H9 (cell line): ENCODE measurements around the gene PROSER1. TPM values are rescaled to one million over a fixed set of nuclear protein-coding genes. Genes with fewer than 3 reads are reported as not detected.

Source experiments
- DNase-seq: peaks from one replicate; pipeline ENCODE4 v3.0.0-alpha.2; 2017
- H2AFZ ChIP-seq: one replicate; pipeline ENCODE4 v1.6.1; 2013; ENCODE audit warnings: mild to moderate bottlenecking, low read length, control low read depth, moderate library complexity
- H2AK5ac ChIP-seq: 2 replicates; pipeline ENCODE4 v1.6.1; 2013; ENCODE audit warnings: low read length, control low read depth, mixed read lengths; ENCODE audit not compliant: insufficient read length
- H2BK120ac ChIP-seq: one replicate; pipeline ENCODE4 v1.6.1; 2013; ENCODE audit warnings: low read depth, mild to moderate bottlenecking, low read length, control low read depth, inconsistent platforms; ENCODE audit not compliant: poor library complexity, severe bottlenecking
- H2BK12ac ChIP-seq: 2 replicates; pipeline ENCODE4 v1.6.1; 2013; ENCODE audit warnings: low read length, control low read depth, mixed read lengths, low read depth; ENCODE audit not compliant: insufficient read length
- H2BK15ac ChIP-seq: 2 replicates; pipeline ENCODE4 v1.6.1; 2013; ENCODE audit warnings: low read depth, low read length, control low read depth
- H2BK20ac ChIP-seq: one replicate; pipeline ENCODE4 v1.6.1; 2013; ENCODE audit warnings: low read depth, mild to moderate bottlenecking, low read length, control low read depth, inconsistent platforms; ENCODE audit not compliant: poor library complexity, severe bottlenecking
- H2BK5ac ChIP-seq: 2 replicates; pipeline ENCODE4 v1.6.1; 2013; ENCODE audit warnings: low read length, control low read depth, mixed read lengths; ENCODE audit not compliant: insufficient read length
- H3K14ac ChIP-seq: 2 replicates; pipeline ENCODE4 v1.6.1; 2013; ENCODE audit warnings: low read length, control low read depth; ENCODE audit not compliant: insufficient read depth
- H3K18ac ChIP-seq: 2 replicates; pipeline ENCODE4 v1.6.1; 2013; ENCODE audit warnings: low read depth, mild to moderate bottlenecking, mixed read lengths, low read length, control low read depth; ENCODE audit not compliant: insufficient read length
- H3K23ac ChIP-seq: 2 replicates; pipeline ENCODE4 v1.6.1; 2013; ENCODE audit warnings: low read length, control low read depth, mixed read lengths, low read depth; ENCODE audit not compliant: insufficient read length
- H3K23me2 ChIP-seq: 2 replicates; pipeline ENCODE4 v1.6.1; 2013; ENCODE audit warnings: low read depth, mild to moderate bottlenecking, mixed read lengths, low read length, control low read depth; ENCODE audit not compliant: insufficient read length, poor library complexity, severe bottlenecking
- H3K27ac ChIP-seq: 2 replicates; pipeline ENCODE4 v1.5.1; 2013; ENCODE audit warnings: low read length, control low read depth, mixed read lengths, low read depth; ENCODE audit not compliant: insufficient read length
- H3K27me3 ChIP-seq: 2 replicates; pipeline ENCODE4 v1.6.1; 2013; ENCODE audit warnings: low read length, control low read depth, inconsistent platforms; ENCODE audit not compliant: insufficient read depth
- H3K4ac ChIP-seq: 2 replicates; pipeline ENCODE4 v1.6.1; 2013; ENCODE audit warnings: low read depth, mild to moderate bottlenecking, control low read depth, inconsistent platforms, low read length, moderate library complexity
- H3K4me1 ChIP-seq: 2 replicates; pipeline ENCODE4 v1.6.1; 2013; ENCODE audit warnings: low read length, control low read depth, inconsistent platforms; ENCODE audit not compliant: insufficient read depth
- H3K4me2 ChIP-seq: 2 replicates; pipeline ENCODE4 v1.6.1; 2013; ENCODE audit warnings: low read length, control low read depth, mixed read lengths; ENCODE audit not compliant: insufficient read length, insufficient read depth
- H3K56ac ChIP-seq: 2 replicates; pipeline ENCODE4 v1.6.1; 2013; ENCODE audit warnings: low read depth, mild to moderate bottlenecking, mixed read lengths, low read length, control low read depth; ENCODE audit not compliant: insufficient read length
- H3K79me1 ChIP-seq: 2 replicates; pipeline ENCODE4 v1.6.1; 2013; ENCODE audit warnings: low read depth, mild to moderate bottlenecking, moderate library complexity, low read length, control low read depth, inconsistent platforms; ENCODE audit not compliant: insufficient read depth, poor library complexity, severe bottlenecking
- H3K79me2 ChIP-seq: 2 replicates; pipeline ENCODE4 v1.6.1; 2013; ENCODE audit warnings: low read length, control low read depth, inconsistent platforms; ENCODE audit not compliant: insufficient read depth
- H3K9ac ChIP-seq: 2 replicates; pipeline ENCODE4 v1.6.1; 2013; ENCODE audit warnings: low read length, control low read depth, mixed read lengths; ENCODE audit not compliant: insufficient read length; ENCODE audit errors: extremely low read depth
- H3K9me3 ChIP-seq: one replicate; pipeline ENCODE4 v1.6.1; 2013; ENCODE audit warnings: low read depth, low read length, inconsistent platforms; ENCODE audit not compliant: control insufficient read depth
- H3T11ph ChIP-seq: one replicate; pipeline ENCODE4 v1.6.1; 2013; ENCODE audit warnings: mild to moderate bottlenecking, low read length, control low read depth, inconsistent platforms
- H4K20me1 ChIP-seq: one replicate; pipeline ENCODE4 v1.6.1; 2013; ENCODE audit not compliant: control insufficient read depth, insufficient read length, insufficient read depth
- H4K5ac ChIP-seq: 2 replicates; pipeline ENCODE4 v1.6.1; 2013; ENCODE audit warnings: low read depth, mild to moderate bottlenecking, mixed read lengths, low read length, control low read depth; ENCODE audit not compliant: insufficient read length
- H4K8ac ChIP-seq: replicated peaks from 2 replicates; pipeline ENCODE4 v1.6.1; 2013; ENCODE audit warnings: low read length, control low read depth, mixed read lengths, low read depth; ENCODE audit not compliant: insufficient read length
- H4K91ac ChIP-seq: 2 replicates; pipeline ENCODE4 v1.6.1; 2013; ENCODE audit warnings: low read depth, mild to moderate bottlenecking, moderate library complexity, mixed read lengths, low read length, control low read depth; ENCODE audit not compliant: insufficient read length
- H3K27ac Mint-ChIP-seq, 3 experiments: 2 replicates in 2 of 3; 3 replicates in 1 of 3; pipeline ENCODE4 v1.8.0; 2020 to 2021; ENCODE audit warnings: mixed read lengths in 3 of 3, mild to moderate bottlenecking in 1 of 3, moderate library complexity in 1 of 3
- H3K27me3 Mint-ChIP-seq: 2 replicates; pipeline ENCODE4 v1.8.0; 2021; ENCODE audit warnings: low read depth, mild to moderate bottlenecking, moderate library complexity, mixed read lengths
- H3K36me3 Mint-ChIP-seq, 3 experiments: 2 replicates in 2 of 3; 3 replicates in 1 of 3; pipeline ENCODE4 v1.8.0; 2020 to 2021; ENCODE audit warnings: low read depth in 3 of 3, mixed read lengths in 3 of 3; ENCODE audit not compliant: insufficient read depth in 1 of 3
- H3K4me1 Mint-ChIP-seq, 2 experiments: 2 replicates each; pipeline ENCODE4 v1.8.0; 2020; ENCODE audit warnings: mixed read lengths in 2 of 2
- H3K4me3 Mint-ChIP-seq, 2 experiments: 2 replicates in 1 of 2; 3 replicates in 1 of 2; pipeline ENCODE4 v1.8.0; 2020 to 2021; ENCODE audit warnings: mild to moderate bottlenecking in 2 of 2, mixed read lengths in 2 of 2, moderate library complexity in 1 of 2
- H3K9me3 Mint-ChIP-seq, 2 experiments: 2 replicates in 1 of 2; 3 replicates in 1 of 2; pipeline ENCODE4 v1.8.0; 2020; ENCODE audit warnings: mild to moderate bottlenecking in 2 of 2, mixed read lengths in 2 of 2, moderate library complexity in 1 of 2
- CTCF ChIP-seq: fragments of 200-600 bp; sonication (generic); conservative IDR thresholded peaks from 3 replicates; pipeline ENCODE4 v1.8.0; 2021; ENCODE audit warnings: antibody characterized with exemption, mild to moderate bottlenecking
- whole genome bisulfite sequencing: extraction: QIAGEN DNeasy Blood & Tissue Kit; methylation state at CpG from one replicate; pipeline ENCODE4 v1.1.7; 2013; ENCODE audit warnings: missing lambda C conversion rate, low lambda C conversion rate, mixed read lengths; ENCODE audit not compliant: insufficient read length; ENCODE audit errors: extremely low coverage; 5-methylcytosine and 5-hydroxymethylcytosine counted together
- total RNA-seq: library from RNA; stranded (reverse); gene quantifications from 2 replicates; pipeline ENCODE4 v1.2.1, GENCODE V29; 2021

Gene PROSER1
- total RNA-seq, 1 experiment from 2014 or later = 84.6 TPM

DNA sequence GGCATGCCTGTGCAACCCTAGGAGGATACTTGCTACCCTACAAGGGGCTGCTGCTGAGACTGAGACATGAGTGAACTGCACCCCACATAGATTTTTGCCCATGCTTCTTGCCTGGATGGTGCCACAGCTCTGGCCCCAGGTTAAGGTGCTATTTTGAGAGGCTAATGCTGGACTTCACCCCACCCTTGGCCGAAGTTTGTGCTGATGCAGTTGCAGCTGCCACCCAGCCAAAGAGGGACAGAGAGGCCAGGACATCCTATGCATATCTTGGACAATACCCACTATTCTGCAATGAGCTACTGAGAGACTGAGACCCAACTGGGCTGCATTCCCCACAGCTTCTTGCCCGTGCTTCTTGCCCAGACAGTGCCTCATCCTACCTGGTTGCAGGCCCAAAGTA is 35.0 kb upstream of the PROSER1 start:
- Histone ChIP-seq H3K23ac (no peak overlapping the region), H4K5ac (no peak overlapping the region), H3K79me2 (no peaks in the 10 kb centered on the region), H3K9me3 (no peaks in the 10 kb centered on the region), H3K4ac (no peak overlapping the region), H3K27me3 (no peaks in the 10 kb centered on the region), H3K79me1 (no peaks in the 10 kb centered on the region), H3K56ac (no peak overlapping the region), H2BK120ac (no peak overlapping the region), H3K4me2 (no peak overlapping the region), H4K20me1 (no peaks in the 10 kb centered on the region), H3K18ac (no peak overlapping the region), H2AK5ac (no peak overlapping the region), H2BK15ac (no peak overlapping the region), H2AFZ (no peak overlapping the region), H3K23me2 (no peaks in the 10 kb centered on the region), H4K8ac (no peak overlapping the region), H3T11ph (no peak overlapping the region), H3K9ac (no peak overlapping the region), H3K4me1 (peaks cover 2% of the 10 kb centered on the region; the same call in 1 of the 2 replicates), H3K14ac (no peak overlapping the region), H2BK20ac (no peak overlapping the region), H2BK5ac (no peak overlapping the region), H2BK12ac (no peak overlapping the region), H3K27ac (no peak overlapping the region), H4K91ac (no peak overlapping the region)
- H3K27ac Mint-ChIP-seq = no peak overlapping the region
- peaks cover 4 to 5% of the 10 kb centered on the region in 2 experiments for H3K4me1 Mint-ChIP-seq
- no CpG with 5 or more reads among the region's 2 CpGs for WGBS
- no peak for DNase-seq
- no peaks in the 10 kb centered on the region; a peak in 1 of 7 replicates for H3K36me3 Mint-ChIP-seq
- peaks cover 4% of the 10 kb centered on the region; the same call in 1 of the 2 replicates for H3K27me3 Mint-ChIP-seq
- no peak for TF ChIP-seq CTCF
- H3K9me3 Mint-ChIP-seq = no peaks in the 10 kb centered on the region
- no peak overlapping the region for H3K4me3 Mint-ChIP-seq
